LNCaP clone FGC (cell line): ENCODE data around the gene SERPINA6.
"Not testable (repeated sequence)": the region's sequence is repeated elsewhere in the genome, so short reads cannot be mapped to it uniquely, and the experiment has no call there.

Source experiments
- DNase-seq: peaks from one replicate; pipeline ENCODE4 v3.0.0-alpha.2; 2011; ENCODE audit warnings: low read depth
- H3K4me3 ChIP-seq: 2 replicates; pipeline ENCODE4 v1.5.1; 2011; ENCODE audit warnings: mild to moderate bottlenecking, low read depth, low read length, control low read depth
- TF ChIP-seq, protein P1 (sequence below): IDR thresholded peaks from 2 replicates; pipeline ENCODE4 v1.5.1; 2012; ENCODE audit warnings: mild to moderate bottlenecking; ENCODE audit not compliant: control insufficient read depth, insufficient read depth; ENCODE audit errors: extremely low read depth

SERPINA6 gene

DNA sequence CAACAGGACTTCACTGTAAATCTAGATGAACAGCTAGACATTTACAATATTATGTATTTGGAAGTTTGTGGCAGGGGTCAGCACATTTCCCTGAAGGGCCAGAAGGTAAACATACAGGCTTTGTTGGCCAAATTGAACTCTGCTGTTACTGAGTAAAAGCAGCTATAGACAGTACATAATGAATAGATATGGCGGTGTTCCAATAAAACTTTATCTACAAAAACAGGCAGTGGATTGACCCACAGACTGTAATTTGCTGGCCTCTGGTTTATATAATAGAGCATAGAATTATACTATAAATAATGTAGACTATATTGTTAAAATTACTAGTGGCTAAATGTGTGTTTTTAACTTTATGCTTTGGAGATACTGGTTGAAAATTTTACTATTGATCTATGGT is 55.8 kb downstream of the SERPINA6 start:
- no peak for DNase-seq
- no peak overlapping the region for H3K4me3 ChIP-seq
- TF ChIP-seq, protein P1, sequence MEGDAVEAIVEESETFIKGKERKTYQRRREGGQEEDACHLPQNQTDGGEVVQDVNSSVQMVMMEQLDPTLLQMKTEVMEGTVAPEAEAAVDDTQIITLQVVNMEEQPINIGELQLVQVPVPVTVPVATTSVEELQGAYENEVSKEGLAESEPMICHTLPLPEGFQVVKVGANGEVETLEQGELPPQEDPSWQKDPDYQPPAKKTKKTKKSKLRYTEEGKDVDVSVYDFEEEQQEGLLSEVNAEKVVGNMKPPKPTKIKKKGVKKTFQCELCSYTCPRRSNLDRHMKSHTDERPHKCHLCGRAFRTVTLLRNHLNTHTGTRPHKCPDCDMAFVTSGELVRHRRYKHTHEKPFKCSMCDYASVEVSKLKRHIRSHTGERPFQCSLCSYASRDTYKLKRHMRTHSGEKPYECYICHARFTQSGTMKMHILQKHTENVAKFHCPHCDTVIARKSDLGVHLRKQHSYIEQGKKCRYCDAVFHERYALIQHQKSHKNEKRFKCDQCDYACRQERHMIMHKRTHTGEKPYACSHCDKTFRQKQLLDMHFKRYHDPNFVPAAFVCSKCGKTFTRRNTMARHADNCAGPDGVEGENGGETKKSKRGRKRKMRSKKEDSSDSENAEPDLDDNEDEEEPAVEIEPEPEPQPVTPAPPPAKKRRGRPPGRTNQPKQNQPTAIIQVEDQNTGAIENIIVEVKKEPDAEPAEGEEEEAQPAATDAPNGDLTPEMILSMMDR, result no peak

DNA sequence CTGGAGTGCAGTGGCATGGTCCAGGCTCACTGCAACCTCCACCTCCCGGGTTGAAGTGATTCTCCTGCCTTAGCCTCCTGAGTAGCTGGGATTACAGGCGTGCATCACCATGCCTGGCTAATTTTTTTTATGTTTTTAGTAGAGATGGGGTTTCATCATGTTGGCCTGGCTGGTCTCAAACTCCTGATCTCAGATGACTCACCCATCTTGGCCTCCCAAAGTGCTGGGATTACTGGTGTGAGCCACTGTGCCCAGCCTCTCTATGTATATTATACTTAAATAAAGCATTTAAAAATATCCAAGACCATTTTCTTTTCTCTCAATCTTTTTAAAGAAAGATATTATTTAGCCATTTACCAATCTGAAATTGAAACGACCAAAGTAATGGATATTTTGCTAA is 58.9 kb downstream of the SERPINA6 start:
- not testable (repeated sequence) for DNase-seq, H3K4me3 ChIP-seq
